H9 (cell line): Measurements from ENCODE around the gene CT45A9. TPM values are rescaled to one million over a fixed set of nuclear protein-coding genes. Genes with fewer than 3 reads are reported as not detected.

Source experiments
- DNase-seq: peaks from one replicate; pipeline ENCODE4 v3.0.0-alpha.2; 2017
- H2AFZ ChIP-seq: one replicate; pipeline ENCODE4 v1.6.1; 2013; ENCODE audit warnings: mild to moderate bottlenecking, low read length, control low read depth, moderate library complexity
- H2AK5ac ChIP-seq: 2 replicates; pipeline ENCODE4 v1.6.1; 2013; ENCODE audit warnings: low read length, control low read depth, mixed read lengths; ENCODE audit not compliant: insufficient read length
- H2BK120ac ChIP-seq: one replicate; pipeline ENCODE4 v1.6.1; 2013; ENCODE audit warnings: low read depth, mild to moderate bottlenecking, low read length, control low read depth, inconsistent platforms; ENCODE audit not compliant: poor library complexity, severe bottlenecking
- H2BK12ac ChIP-seq: 2 replicates; pipeline ENCODE4 v1.6.1; 2013; ENCODE audit warnings: low read length, control low read depth, mixed read lengths, low read depth; ENCODE audit not compliant: insufficient read length
- H2BK15ac ChIP-seq: 2 replicates; pipeline ENCODE4 v1.6.1; 2013; ENCODE audit warnings: low read depth, low read length, control low read depth
- H2BK20ac ChIP-seq: one replicate; pipeline ENCODE4 v1.6.1; 2013; ENCODE audit warnings: low read depth, mild to moderate bottlenecking, low read length, control low read depth, inconsistent platforms; ENCODE audit not compliant: poor library complexity, severe bottlenecking
- H2BK5ac ChIP-seq: 2 replicates; pipeline ENCODE4 v1.6.1; 2013; ENCODE audit warnings: low read length, control low read depth, mixed read lengths; ENCODE audit not compliant: insufficient read length
- H3K14ac ChIP-seq: 2 replicates; pipeline ENCODE4 v1.6.1; 2013; ENCODE audit warnings: low read length, control low read depth; ENCODE audit not compliant: insufficient read depth
- H3K18ac ChIP-seq: 2 replicates; pipeline ENCODE4 v1.6.1; 2013; ENCODE audit warnings: low read depth, mild to moderate bottlenecking, mixed read lengths, low read length, control low read depth; ENCODE audit not compliant: insufficient read length
- H3K23ac ChIP-seq: 2 replicates; pipeline ENCODE4 v1.6.1; 2013; ENCODE audit warnings: low read length, control low read depth, mixed read lengths, low read depth; ENCODE audit not compliant: insufficient read length
- H3K23me2 ChIP-seq: 2 replicates; pipeline ENCODE4 v1.6.1; 2013; ENCODE audit warnings: low read depth, mild to moderate bottlenecking, mixed read lengths, low read length, control low read depth; ENCODE audit not compliant: insufficient read length, poor library complexity, severe bottlenecking
- H3K27ac ChIP-seq: 2 replicates; pipeline ENCODE4 v1.5.1; 2013; ENCODE audit warnings: low read length, control low read depth, mixed read lengths, low read depth; ENCODE audit not compliant: insufficient read length
- H3K27me3 ChIP-seq: 2 replicates; pipeline ENCODE4 v1.6.1; 2013; ENCODE audit warnings: low read length, control low read depth, inconsistent platforms; ENCODE audit not compliant: insufficient read depth
- H3K4ac ChIP-seq: 2 replicates; pipeline ENCODE4 v1.6.1; 2013; ENCODE audit warnings: low read depth, mild to moderate bottlenecking, control low read depth, inconsistent platforms, low read length, moderate library complexity
- H3K4me1 ChIP-seq: 2 replicates; pipeline ENCODE4 v1.6.1; 2013; ENCODE audit warnings: low read length, control low read depth, inconsistent platforms; ENCODE audit not compliant: insufficient read depth
- H3K4me2 ChIP-seq: 2 replicates; pipeline ENCODE4 v1.6.1; 2013; ENCODE audit warnings: low read length, control low read depth, mixed read lengths; ENCODE audit not compliant: insufficient read length, insufficient read depth
- H3K56ac ChIP-seq: 2 replicates; pipeline ENCODE4 v1.6.1; 2013; ENCODE audit warnings: low read depth, mild to moderate bottlenecking, mixed read lengths, low read length, control low read depth; ENCODE audit not compliant: insufficient read length
- H3K79me1 ChIP-seq: 2 replicates; pipeline ENCODE4 v1.6.1; 2013; ENCODE audit warnings: low read depth, mild to moderate bottlenecking, moderate library complexity, low read length, control low read depth, inconsistent platforms; ENCODE audit not compliant: insufficient read depth, poor library complexity, severe bottlenecking
- H3K79me2 ChIP-seq: 2 replicates; pipeline ENCODE4 v1.6.1; 2013; ENCODE audit warnings: low read length, control low read depth, inconsistent platforms; ENCODE audit not compliant: insufficient read depth
- H3K9ac ChIP-seq: 2 replicates; pipeline ENCODE4 v1.6.1; 2013; ENCODE audit warnings: low read length, control low read depth, mixed read lengths; ENCODE audit not compliant: insufficient read length; ENCODE audit errors: extremely low read depth
- H3K9me3 ChIP-seq: one replicate; pipeline ENCODE4 v1.6.1; 2013; ENCODE audit warnings: low read depth, low read length, inconsistent platforms; ENCODE audit not compliant: control insufficient read depth
- H3T11ph ChIP-seq: one replicate; pipeline ENCODE4 v1.6.1; 2013; ENCODE audit warnings: mild to moderate bottlenecking, low read length, control low read depth, inconsistent platforms
- H4K20me1 ChIP-seq: one replicate; pipeline ENCODE4 v1.6.1; 2013; ENCODE audit not compliant: control insufficient read depth, insufficient read length, insufficient read depth
- H4K5ac ChIP-seq: 2 replicates; pipeline ENCODE4 v1.6.1; 2013; ENCODE audit warnings: low read depth, mild to moderate bottlenecking, mixed read lengths, low read length, control low read depth; ENCODE audit not compliant: insufficient read length
- H4K8ac ChIP-seq: replicated peaks from 2 replicates; pipeline ENCODE4 v1.6.1; 2013; ENCODE audit warnings: low read length, control low read depth, mixed read lengths, low read depth; ENCODE audit not compliant: insufficient read length
- H4K91ac ChIP-seq: 2 replicates; pipeline ENCODE4 v1.6.1; 2013; ENCODE audit warnings: low read depth, mild to moderate bottlenecking, moderate library complexity, mixed read lengths, low read length, control low read depth; ENCODE audit not compliant: insufficient read length
- H3K27ac Mint-ChIP-seq, 3 experiments: 2 replicates in 2 of 3; 3 replicates in 1 of 3; pipeline ENCODE4 v1.8.0; 2020 to 2021; ENCODE audit warnings: mixed read lengths in 3 of 3, mild to moderate bottlenecking in 1 of 3, moderate library complexity in 1 of 3
- H3K27me3 Mint-ChIP-seq: 2 replicates; pipeline ENCODE4 v1.8.0; 2021; ENCODE audit warnings: low read depth, mild to moderate bottlenecking, moderate library complexity, mixed read lengths
- H3K36me3 Mint-ChIP-seq, 3 experiments: 2 replicates in 2 of 3; 3 replicates in 1 of 3; pipeline ENCODE4 v1.8.0; 2020 to 2021; ENCODE audit warnings: low read depth in 3 of 3, mixed read lengths in 3 of 3; ENCODE audit not compliant: insufficient read depth in 1 of 3
- H3K4me1 Mint-ChIP-seq, 2 experiments: 2 replicates each; pipeline ENCODE4 v1.8.0; 2020; ENCODE audit warnings: mixed read lengths in 2 of 2
- H3K4me3 Mint-ChIP-seq, 2 experiments: 2 replicates in 1 of 2; 3 replicates in 1 of 2; pipeline ENCODE4 v1.8.0; 2020 to 2021; ENCODE audit warnings: mild to moderate bottlenecking in 2 of 2, mixed read lengths in 2 of 2, moderate library complexity in 1 of 2
- H3K9me3 Mint-ChIP-seq, 2 experiments: 2 replicates in 1 of 2; 3 replicates in 1 of 2; pipeline ENCODE4 v1.8.0; 2020; ENCODE audit warnings: mild to moderate bottlenecking in 2 of 2, mixed read lengths in 2 of 2, moderate library complexity in 1 of 2
- WGBS: extraction: QIAGEN DNeasy Blood & Tissue Kit; methylation state at CpG from one replicate; pipeline ENCODE4 v1.1.7; 2013; ENCODE audit warnings: missing lambda C conversion rate, low lambda C conversion rate, mixed read lengths; ENCODE audit not compliant: insufficient read length; ENCODE audit errors: extremely low coverage; 5-methylcytosine and 5-hydroxymethylcytosine counted together
- total RNA-seq: library from RNA; stranded (reverse); gene quantifications from 2 replicates; pipeline ENCODE4 v1.2.1, GENCODE V29; 2021
- TF ChIP-seq, protein P1 (sequence below): fragments of 200-600 bp; sonication (generic); conservative IDR thresholded peaks from 3 replicates; pipeline ENCODE4 v1.8.0; 2021; ENCODE audit warnings: antibody characterized with exemption, mild to moderate bottlenecking

The CT45A9 gene
- total RNA-seq, 1 experiment from 2014 or later, result not detected

DNA sequence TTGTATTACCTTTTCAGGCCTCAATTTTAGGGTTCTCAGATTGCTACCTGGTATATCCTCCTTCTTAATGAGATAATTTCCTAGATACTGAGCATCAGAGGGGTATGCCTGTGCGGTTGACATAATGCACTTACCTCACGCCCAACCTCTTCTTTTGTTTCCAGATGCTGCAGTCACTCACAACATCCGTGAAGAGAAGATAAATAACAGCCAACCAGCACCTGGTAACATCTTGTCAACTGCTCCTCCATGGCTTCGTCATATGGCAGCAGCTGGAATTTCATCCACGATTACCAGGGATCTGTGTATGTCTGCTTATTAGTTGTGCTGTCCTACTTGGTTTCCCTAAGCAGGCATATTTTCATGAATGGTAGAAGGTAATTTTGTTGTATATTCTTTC is 38.6 kb upstream of the CT45A9 start:
- H4K8ac ChIP-seq, result no peak overlapping the region
- no peak overlapping the region for H3K23ac ChIP-seq
- Mint-ChIP-seq H3K27me3 (no peaks in the 10 kb centered on the region; the same call in none of the 2 replicates), H3K36me3 (peaks cover 0 to 21% (median 0%) of the 10 kb centered on the region in 3 experiments; a peak in 2 of 7 replicates), H3K4me1 (no peaks in the 10 kb centered on the region), H3K9me3 (peaks cover 73 to 98% of the 10 kb centered on the region in 2 experiments), H3K4me3 (no peak overlapping the region), H3K27ac (no peak overlapping the region)
- H3K18ac ChIP-seq, result no peak overlapping the region
- no peak overlapping the region for H2BK20ac ChIP-seq
- H3K56ac ChIP-seq, result no peak overlapping the region
- peaks cover 90% of the 10 kb centered on the region for H3K9me3 ChIP-seq
- H3K27ac ChIP-seq, result no peak overlapping the region
- no peak overlapping the region for H4K5ac ChIP-seq
- no peaks in the 10 kb centered on the region for H3K79me2 ChIP-seq
- H3K9ac ChIP-seq, result no peak overlapping the region
- DNase-seq, result no peak
- H2BK15ac ChIP-seq, result no peak overlapping the region
- no peaks in the 10 kb centered on the region for H3K23me2 ChIP-seq
- H3T11ph ChIP-seq, result no peak overlapping the region
- TF ChIP-seq, protein P1, sequence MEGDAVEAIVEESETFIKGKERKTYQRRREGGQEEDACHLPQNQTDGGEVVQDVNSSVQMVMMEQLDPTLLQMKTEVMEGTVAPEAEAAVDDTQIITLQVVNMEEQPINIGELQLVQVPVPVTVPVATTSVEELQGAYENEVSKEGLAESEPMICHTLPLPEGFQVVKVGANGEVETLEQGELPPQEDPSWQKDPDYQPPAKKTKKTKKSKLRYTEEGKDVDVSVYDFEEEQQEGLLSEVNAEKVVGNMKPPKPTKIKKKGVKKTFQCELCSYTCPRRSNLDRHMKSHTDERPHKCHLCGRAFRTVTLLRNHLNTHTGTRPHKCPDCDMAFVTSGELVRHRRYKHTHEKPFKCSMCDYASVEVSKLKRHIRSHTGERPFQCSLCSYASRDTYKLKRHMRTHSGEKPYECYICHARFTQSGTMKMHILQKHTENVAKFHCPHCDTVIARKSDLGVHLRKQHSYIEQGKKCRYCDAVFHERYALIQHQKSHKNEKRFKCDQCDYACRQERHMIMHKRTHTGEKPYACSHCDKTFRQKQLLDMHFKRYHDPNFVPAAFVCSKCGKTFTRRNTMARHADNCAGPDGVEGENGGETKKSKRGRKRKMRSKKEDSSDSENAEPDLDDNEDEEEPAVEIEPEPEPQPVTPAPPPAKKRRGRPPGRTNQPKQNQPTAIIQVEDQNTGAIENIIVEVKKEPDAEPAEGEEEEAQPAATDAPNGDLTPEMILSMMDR, result no peak
- no peak overlapping the region for H3K4me2 ChIP-seq
- no peak overlapping the region for H2BK12ac ChIP-seq
- no peaks in the 10 kb centered on the region for H4K20me1 ChIP-seq
- no CpG with 5 or more reads among the region's 5 CpGs for WGBS
- H2AK5ac ChIP-seq, result no peak overlapping the region
- no peaks in the 10 kb centered on the region for H3K4me1 ChIP-seq
- no peak overlapping the region for H3K14ac ChIP-seq
- H3K27me3 ChIP-seq, result no peaks in the 10 kb centered on the region
- no peak overlapping the region for H3K4ac ChIP-seq
- H3K79me1 ChIP-seq, result no peaks in the 10 kb centered on the region
- H2BK5ac ChIP-seq, result no peak overlapping the region
- no peak overlapping the region for H2AFZ ChIP-seq
- H4K91ac ChIP-seq, result no peak overlapping the region
- H2BK120ac ChIP-seq, result no peak overlapping the region
